Myocyte (in vitro differentiated cells): ENCODE results near the gene HS6ST2. TPM values are rescaled to one million over a fixed set of nuclear protein-coding genes. Genes with fewer than 3 reads are reported as not detected.

ENCODE experiments used
- DNase-seq: peaks from one replicate; pipeline ENCODE4 v3.0.0-alpha.2; 2012; ENCODE audit warnings: low read depth
- total RNA-seq: library from RNA; depleted of rRNA; stranded (reverse); fragments of >200 nt; gene quantifications from 2 replicates; pipeline ENCODE4 v1.2.3, GENCODE V29; 2014

The HS6ST2 gene
- total RNA-seq, 1 donor from 2014 or later = 0.32 TPM

GRCh38 chrX:132689612-132690563 is 268.5 kb downstream of the HS6ST2 start:
- no peak for DNase-seq

DNA sequence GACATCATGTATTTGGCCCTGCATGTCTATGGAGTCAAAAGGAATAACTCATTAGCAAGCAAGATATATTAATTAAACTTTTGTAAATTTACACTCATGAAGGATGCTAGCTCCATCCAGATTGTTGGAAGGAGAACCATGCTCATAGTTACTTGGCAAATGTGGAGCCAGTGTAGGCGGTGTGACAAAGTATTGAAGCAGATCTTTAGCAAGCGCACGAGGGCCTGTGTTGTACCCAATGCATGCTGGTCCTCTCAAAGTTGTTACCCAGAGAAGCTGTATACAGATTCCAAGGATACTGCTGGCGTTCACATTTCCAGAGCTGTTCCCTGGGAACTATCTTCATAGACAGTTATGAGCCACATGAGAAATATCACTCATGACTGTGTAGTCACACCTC is 273.2 kb downstream of the HS6ST2 start:
- DNase-seq = no peak

- no peak for DNase-seq
Measured at GRCh38 chrX:132677233-132677716, 281.2 kb downstream of the HS6ST2 start.

GRCh38 chrX:132676561-132677186 is 281.8 kb downstream of the HS6ST2 start:
- peak; percentile 1 for DNase-seq

GRCh38 chrX:132676102-132676501 is 282.3 kb downstream of the HS6ST2 start:
- no peak for DNase-seq

GRCh38 chrX:132673331-132673730 is 285.1 kb downstream of the HS6ST2 start:
- no peak for DNase-seq

GRCh38 chrX:132671229-132671641 is 287.2 kb downstream of the HS6ST2 start:
- no peak for DNase-seq

GRCh38 chrX:132669142-132669541 is 289.3 kb downstream of the HS6ST2 start:
- no peak for DNase-seq

DNA sequence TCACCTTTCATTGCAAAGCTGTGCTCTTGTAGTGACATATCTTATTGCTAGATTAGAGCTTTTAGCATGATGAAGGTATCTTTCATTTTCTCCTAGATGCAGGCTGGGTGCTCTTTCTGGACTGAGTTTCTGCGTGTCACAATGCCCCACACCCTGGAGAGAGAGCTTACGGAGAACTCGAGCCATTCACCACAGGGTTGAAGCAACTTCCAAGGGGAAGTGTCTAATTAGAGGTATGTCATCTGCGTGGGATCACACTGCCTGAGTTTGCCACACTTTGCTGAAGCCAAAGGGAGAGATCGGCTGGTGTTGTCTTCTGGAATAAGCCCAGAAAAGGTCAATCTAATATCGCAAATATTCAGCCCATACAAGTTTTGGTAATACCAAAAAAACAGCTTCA is 290.3 kb downstream of the HS6ST2 start:
- no peak for DNase-seq

DNA sequence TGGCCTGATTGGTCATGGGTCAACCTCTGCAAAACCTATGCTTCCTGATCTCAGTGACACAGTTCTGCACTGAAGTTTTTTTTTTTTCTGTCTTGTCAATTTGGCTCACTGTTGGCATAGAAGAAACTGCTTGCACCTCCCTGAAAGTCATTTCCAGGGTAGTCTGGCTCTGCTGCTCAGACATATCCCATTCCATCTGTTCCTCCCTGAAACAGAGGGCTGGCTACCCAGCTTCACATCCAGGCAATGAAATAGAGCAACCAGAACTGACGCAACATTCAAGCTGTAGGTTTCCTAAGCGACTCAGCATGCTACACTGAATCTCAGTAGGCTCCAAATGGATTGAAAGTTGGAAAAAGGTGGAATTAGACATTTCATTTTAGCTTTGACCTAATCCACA is 292.8 kb downstream of the HS6ST2 start:
- no peak for DNase-seq

- DNase-seq = no peak
Measured at GRCh38 chrX:132664273-132664672, 294.2 kb downstream of the HS6ST2 start.

GRCh38 chrX:132662844-132663243 is 295.6 kb downstream of the HS6ST2 start:
- DNase-seq = no peak

GRCh38 chrX:132657876-132658275 is 300.6 kb downstream of the HS6ST2 start:
- no peak for DNase-seq

GRCh38 chrX:132652871-132653270 is 305.6 kb downstream of the HS6ST2 start:
- no peak for DNase-seq

- no peak for DNase-seq
Measured at GRCh38 chrX:132651421-132652086, 306.9 kb downstream of the HS6ST2 start.

DNA sequence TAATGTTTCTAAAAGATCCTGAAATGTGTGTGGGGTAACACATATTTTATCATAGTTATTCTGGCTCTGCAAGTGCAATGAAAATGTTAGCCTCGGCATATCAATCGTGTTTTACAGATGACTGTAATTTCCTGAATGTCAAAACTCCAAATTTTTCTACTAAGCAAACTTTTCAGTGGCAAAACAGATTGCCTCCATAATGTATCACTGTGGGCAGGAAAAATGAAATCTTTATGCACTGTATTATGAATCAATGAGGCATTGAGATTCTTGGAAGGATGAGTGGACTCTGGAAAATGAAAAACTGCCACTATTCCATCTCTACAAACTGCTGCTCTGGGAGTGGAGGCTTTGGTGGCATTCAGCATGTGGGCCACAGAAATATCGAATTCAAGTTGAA is 309.5 kb downstream of the HS6ST2 start:
- DNase-seq = no peak

GRCh38 chrX:132639446-132639845 is 319.0 kb downstream of the HS6ST2 start:
- DNase-seq = no peak

- DNase-seq = no peak
Measured at GRCh38 chrX:132638313-132638712, 320.1 kb downstream of the HS6ST2 start.

DNA sequence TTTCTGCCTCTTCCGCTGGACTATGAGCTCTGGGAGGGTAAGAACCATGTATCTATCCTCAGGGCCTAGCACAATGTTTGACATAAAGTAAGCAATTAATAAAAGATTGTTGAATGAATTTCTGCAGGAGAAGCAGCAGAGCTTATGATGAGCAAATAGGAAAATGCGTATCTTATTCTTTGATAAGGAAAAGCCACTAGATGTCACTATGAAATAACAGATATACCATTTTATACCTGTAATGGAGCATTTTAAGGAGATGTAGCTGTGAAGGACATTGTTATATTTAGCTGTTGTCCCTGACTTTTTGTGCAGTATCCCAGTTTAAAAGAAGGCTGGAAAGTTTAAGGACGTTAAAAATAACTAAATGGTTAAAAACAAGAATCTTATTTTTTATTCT is 322.3 kb downstream of the HS6ST2 start:
- DNase-seq = no peak

- DNase-seq = no peak
Measured at GRCh38 chrX:132634521-132634920, 323.9 kb downstream of the HS6ST2 start.

- peak; percentile 31 for DNase-seq
Measured at GRCh38 chrX:132631579-132632232, 326.7 kb downstream of the HS6ST2 start.
